ENCODE data around the gene LHX3.
"Not testable (repeated sequence)": the region's sequence is repeated elsewhere in the genome, so short reads cannot be mapped to it uniquely, and the experiment has no call there.

DNA sequence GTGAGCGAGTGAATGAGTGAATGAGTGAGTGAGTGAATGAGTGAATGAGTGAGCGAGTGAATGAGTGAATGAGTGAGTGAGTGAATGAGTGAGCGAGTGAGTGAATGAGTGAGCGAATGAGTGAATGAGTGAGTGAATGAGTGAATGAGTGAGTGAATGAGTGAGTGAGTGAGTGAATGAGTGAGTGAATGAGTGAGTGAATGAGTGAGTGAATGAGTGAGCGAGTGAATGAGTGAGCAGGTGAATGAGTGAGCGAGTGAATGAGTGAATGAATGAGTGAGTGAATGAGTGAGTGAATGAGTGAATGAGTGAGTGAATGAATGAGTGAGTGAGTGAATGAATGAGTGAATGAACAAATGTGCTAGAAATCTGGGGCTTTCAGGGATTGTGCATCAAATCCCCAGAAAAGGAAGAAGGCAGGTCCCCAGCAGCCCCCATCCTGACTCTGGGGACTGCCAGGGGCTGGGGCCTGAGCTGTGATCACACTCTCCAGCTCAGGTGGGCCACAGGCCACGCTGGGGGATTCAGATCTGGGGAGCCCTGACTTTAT, 54.2 kb downstream of the LHX3 start:
- TF ChIP-seq, protein P1, sequence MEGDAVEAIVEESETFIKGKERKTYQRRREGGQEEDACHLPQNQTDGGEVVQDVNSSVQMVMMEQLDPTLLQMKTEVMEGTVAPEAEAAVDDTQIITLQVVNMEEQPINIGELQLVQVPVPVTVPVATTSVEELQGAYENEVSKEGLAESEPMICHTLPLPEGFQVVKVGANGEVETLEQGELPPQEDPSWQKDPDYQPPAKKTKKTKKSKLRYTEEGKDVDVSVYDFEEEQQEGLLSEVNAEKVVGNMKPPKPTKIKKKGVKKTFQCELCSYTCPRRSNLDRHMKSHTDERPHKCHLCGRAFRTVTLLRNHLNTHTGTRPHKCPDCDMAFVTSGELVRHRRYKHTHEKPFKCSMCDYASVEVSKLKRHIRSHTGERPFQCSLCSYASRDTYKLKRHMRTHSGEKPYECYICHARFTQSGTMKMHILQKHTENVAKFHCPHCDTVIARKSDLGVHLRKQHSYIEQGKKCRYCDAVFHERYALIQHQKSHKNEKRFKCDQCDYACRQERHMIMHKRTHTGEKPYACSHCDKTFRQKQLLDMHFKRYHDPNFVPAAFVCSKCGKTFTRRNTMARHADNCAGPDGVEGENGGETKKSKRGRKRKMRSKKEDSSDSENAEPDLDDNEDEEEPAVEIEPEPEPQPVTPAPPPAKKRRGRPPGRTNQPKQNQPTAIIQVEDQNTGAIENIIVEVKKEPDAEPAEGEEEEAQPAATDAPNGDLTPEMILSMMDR (IDR thresholded peaks at IDR 0.05) = not testable (repeated sequence)
- TF ChIP-seq POLR2AphosphoS5 (IDR thresholded peaks at IDR 0.05) = not testable (repeated sequence)

Data from prostate gland (tissue), 2 donors.